A549 (cell line): Measurements from ENCODE around the gene CNTN5. TPM values are rescaled to one million over a fixed set of nuclear protein-coding genes. Genes with fewer than 3 reads are reported as not detected.

Experiments used
- ATAC-seq, 2 experiments: fragments of 200-7000 bp in 1 of 2; fragments of >200 bp in 1 of 2; cut with Nextera tagmentation in 1 of 2; cut with Tn5 transposase in 1 of 2; 3 replicates each; pipeline versions ENCODE4 v1.8.0 to v1.9.1; 2018 to 2020; ENCODE audit warnings: mild to moderate bottlenecking in 1 of 2, moderate library complexity in 1 of 2
- CTCF ChIA-PET: fragments of 300-600 bp; sonication (Branson Sonifier 250); formaldehyde crosslinking; extraction: SDS; loops from one replicate; lab custom pipeline; 2021; ENCODE audit warnings: antibody characterized with exemption, inconsistent platforms; lab: Yijun Ruan, JAX
- POLR2A ChIA-PET: fragments of 350-600 bp; formaldehyde crosslinking; extraction: SDS; loops from one replicate; lab custom pipeline; 2021; ENCODE audit warnings: antibody characterized with exemption, inconsistent platforms; lab: Yijun Ruan, JAX
- DNase-seq, 2 experiments: peaks; one replicate each; pipeline versions ENCODE4 v3.0.0 to v3.0.0-alpha.2; 2011 to 2016; ENCODE audit warnings: low read depth in 1 of 2, low spot score in 1 of 2
- FAIRE-seq: peaks from 2 replicates; lab custom pipeline; 2011; peaks lifted over from hg19 to GRCh38; lab: Jason Lieb, UNC
- H3K27ac ChIP-seq, 2 experiments: fragments of >200 bp; sonication (Bioruptor Twin); formaldehyde crosslinking; 3 replicates each; pipeline ENCODE4 v1.5.1; 2016 to 2017
- H3K4me1 ChIP-seq: fragments of >200 bp; sonication (Bioruptor Twin); formaldehyde crosslinking; 3 replicates; pipeline ENCODE4 v1.6.1; 2016
- H3K4me2 ChIP-seq: fragments of >200 bp; sonication (Bioruptor Twin); formaldehyde crosslinking; 3 replicates; pipeline ENCODE4 v1.6.1; 2016
- H3K4me3 ChIP-seq: fragments of >200 bp; sonication (Bioruptor Twin); formaldehyde crosslinking; 3 replicates; pipeline ENCODE4 v1.5.1; 2016
- H3K9me3 ChIP-seq: fragments of >200 bp; sonication (Bioruptor Twin); formaldehyde crosslinking; 3 replicates; pipeline ENCODE4 v1.6.1; 2016
- CBX2 ChIP-seq: fragments of 200-600 bp; sonication (generic); IDR thresholded peaks from 2 replicates; pipeline ENCODE4 v1.6.1; 2016; ENCODE audit warnings: low read depth, mild to moderate bottlenecking, borderline replicate concordance
- CHD2 ChIP-seq: fragments of 150-350 bp; IDR thresholded peaks from 2 replicates; pipeline ENCODE4 v1.6.1; 2014; ENCODE audit warnings: low read length; ENCODE audit not compliant: partially characterized antibody
- EHF ChIP-seq: fragments of 250-450 bp; sonication (Bioruptor Pico); IDR thresholded peaks from 2 replicates; pipeline ENCODE4 v1.5.0; 2020; ENCODE audit warnings: mild to moderate bottlenecking
- EP300 ChIP-seq, 2 experiments: fragments of >200 bp; sonication (Bioruptor Twin); formaldehyde crosslinking; IDR thresholded peaks; 2 replicates in 1 of 2; 3 replicates in 1 of 2; pipeline ENCODE4 v1.6.1; 2016 to 2017
- ESRRA ChIP-seq: fragments of 150-350 bp; IDR thresholded peaks from 2 replicates; pipeline ENCODE4 v1.6.1; 2014; ENCODE audit warnings: mild to moderate bottlenecking, low read length, borderline replicate concordance
- HEYL ChIP-seq: fragments of 250-450 bp; sonication (Bioruptor Pico); IDR thresholded peaks from 2 replicates; pipeline ENCODE4 v1.8.0; 2021; ENCODE audit warnings: mild to moderate bottlenecking, moderate library complexity
- HOXB5 ChIP-seq: fragments of 250-450 bp; sonication (Bioruptor Pico); IDR thresholded peaks from 2 replicates; pipeline ENCODE4 v1.5.0; 2020; ENCODE audit warnings: mild to moderate bottlenecking, moderate library complexity
- JUN ChIP-seq, 2 experiments: fragments of >200 bp; sonication (Bioruptor Twin); formaldehyde crosslinking; IDR thresholded peaks; 2 replicates in 1 of 2; 3 replicates in 1 of 2; pipeline ENCODE4 v1.6.1; 2016 to 2017
- JUNB ChIP-seq: fragments of >200 bp; sonication (Bioruptor Twin); formaldehyde crosslinking; IDR thresholded peaks from 2 replicates; pipeline ENCODE4 v1.6.1; 2016
- KDM1A ChIP-seq: fragments of 200-600 bp; sonication (generic); IDR thresholded peaks from 2 replicates; pipeline ENCODE4 v1.6.1; 2016; ENCODE audit warnings: low read depth, mild to moderate bottlenecking
- MAFK ChIP-seq: fragments of 450-650 bp; IDR thresholded peaks from 2 replicates; pipeline ENCODE4 v1.6.1; 2014; ENCODE audit not compliant: partially characterized antibody
- MAZ ChIP-seq: fragments of 150-350 bp; IDR thresholded peaks from 2 replicates; pipeline ENCODE4 v1.6.1; 2014; ENCODE audit warnings: antibody characterized with exemption, low read depth, low read length, borderline replicate concordance
- MYC ChIP-seq: IDR thresholded peaks from 2 replicates; pipeline ENCODE4 v1.6.1; 2012; ENCODE audit warnings: mild to moderate bottlenecking, inconsistent platforms, low read length, improper control_type of control experiment, borderline replicate concordance
- NFE2L2 ChIP-seq: fragments of 150-350 bp; conservative IDR thresholded peaks from 2 replicates; pipeline ENCODE4 v1.6.1; 2014; ENCODE audit warnings: low read length
- PHF8 ChIP-seq: fragments of 200-600 bp; sonication (generic); IDR thresholded peaks from 2 replicates; pipeline ENCODE4 v1.6.1; 2016; ENCODE audit warnings: low read depth, mild to moderate bottlenecking, antibody characterized with exemption, moderate library complexity, borderline replicate concordance
- POLR2AphosphoS2 ChIP-seq: conservative IDR thresholded peaks from 2 replicates; pipeline ENCODE4 v1.6.1; 2012; ENCODE audit warnings: low read length, improper control_type of control experiment, inconsistent platforms
- RAD21 ChIP-seq, 2 experiments: fragments of >200 bp in 1 of 2; sonication (Bioruptor Twin) in 1 of 2; formaldehyde crosslinking in 1 of 2; IDR thresholded peaks in 1 of 2; conservative IDR thresholded peaks in 1 of 2; 2 replicates in 1 of 2; 3 replicates in 1 of 2; pipeline ENCODE4 v1.6.1; 2012 to 2018; ENCODE audit warnings: inconsistent platforms in 1 of 2
- RCOR1 ChIP-seq: fragments of 150-350 bp; IDR thresholded peaks from 2 replicates; pipeline ENCODE4 v1.6.1; 2014; ENCODE audit warnings: antibody characterized with exemption, low read length, low read depth
- RFX5 ChIP-seq: fragments of 450-650 bp; IDR thresholded peaks from 2 replicates; pipeline ENCODE4 v1.7.1; 2014; ENCODE audit warnings: antibody characterized with exemption, mild to moderate bottlenecking, moderate library complexity
- SREBF2 ChIP-seq: fragments of 450-650 bp; IDR thresholded peaks from 2 replicates; pipeline ENCODE4 v1.6.1; 2014; ENCODE audit warnings: mild to moderate bottlenecking, moderate library complexity
- TFCP2L1 ChIP-seq: fragments of 250-450 bp; sonication (Bioruptor Pico); IDR thresholded peaks from 2 replicates; pipeline ENCODE4 v1.5.0; 2021; ENCODE audit warnings: mild to moderate bottlenecking
- TP53 ChIP-seq: fragments of 250-450 bp; sonication (Bioruptor Pico); IDR thresholded peaks from 2 replicates; pipeline ENCODE4 v1.5.0; 2021; ENCODE audit warnings: mild to moderate bottlenecking, moderate library complexity
- ZNF302 ChIP-seq: fragments of 250-450 bp; sonication (Bioruptor Pico); IDR thresholded peaks from 2 replicates; pipeline ENCODE4 v1.9.0; 2021; ENCODE audit warnings: inconsistent platforms, mild to moderate bottlenecking, moderate library complexity
- WGBS: methylation state at CpG from one replicate; pipeline ENCODE4 v1.1.6; 2017; ENCODE audit errors: missing lambda C conversion rate; 5-methylcytosine and 5-hydroxymethylcytosine counted together
- polyA plus RNA-seq, 4 experiments: library from polyadenylated mRNA; depleted of rRNA in 3 of 4; stranded (reverse); fragments of >200 nt; fragmentation: RNase III in 1 of 4; extraction: RNeasy Plus Mini Kit Qiagen cat#74134 plus additional on column Dnase treatment in 1 of 4; gene quantifications; 2 replicates in 3 of 4; 3 replicates in 1 of 4; pipeline ENCODE4 v1.2.3, GENCODE V29; 2011 to 2017
- TF ChIP-seq, protein P1 (sequence below): fragments of >200 bp; sonication (Bioruptor Twin); formaldehyde crosslinking; IDR thresholded peaks from 2 replicates; pipeline ENCODE4 v1.6.1; 2016
- TF ChIP-seq, protein P2 (sequence below): fragments of 250-450 bp; sonication (Bioruptor Pico); IDR thresholded peaks from 2 replicates; pipeline ENCODE4 v1.5.0; 2021; ENCODE audit warnings: mild to moderate bottlenecking, moderate library complexity, borderline replicate concordance
- TF ChIP-seq, protein P3 (sequence below): IDR thresholded peaks from 2 replicates; pipeline ENCODE4 v1.6.1; 2012; ENCODE audit warnings: low read depth, borderline replicate concordance

CNTN5 gene
- polyA plus RNA-seq, 2 of the 4 experiments (the other 2 are of a cell fraction), result 0.08 TPM; not detected in 1

DNA sequence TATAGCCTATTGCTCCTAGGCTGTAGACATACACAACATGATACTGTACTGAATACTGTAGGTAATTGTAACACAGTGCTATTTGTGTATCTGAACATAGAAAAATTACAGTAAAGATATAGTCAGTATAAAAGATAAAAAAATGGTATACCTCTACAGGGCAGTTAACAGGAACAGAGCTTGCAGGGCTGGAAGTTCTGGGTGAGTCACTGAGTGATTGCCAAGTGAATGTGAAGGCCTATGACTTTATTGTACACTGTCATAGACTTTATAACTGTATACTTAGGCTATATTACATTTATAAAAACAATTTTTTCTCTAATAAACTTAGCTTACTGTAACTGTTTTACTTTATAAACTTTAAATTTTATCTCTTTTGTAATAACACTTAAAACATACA lies 1334.0 kb downstream of the CNTN5 start:
- DNase-seq, result no peak
- FAIRE-seq, result no peak

DNA sequence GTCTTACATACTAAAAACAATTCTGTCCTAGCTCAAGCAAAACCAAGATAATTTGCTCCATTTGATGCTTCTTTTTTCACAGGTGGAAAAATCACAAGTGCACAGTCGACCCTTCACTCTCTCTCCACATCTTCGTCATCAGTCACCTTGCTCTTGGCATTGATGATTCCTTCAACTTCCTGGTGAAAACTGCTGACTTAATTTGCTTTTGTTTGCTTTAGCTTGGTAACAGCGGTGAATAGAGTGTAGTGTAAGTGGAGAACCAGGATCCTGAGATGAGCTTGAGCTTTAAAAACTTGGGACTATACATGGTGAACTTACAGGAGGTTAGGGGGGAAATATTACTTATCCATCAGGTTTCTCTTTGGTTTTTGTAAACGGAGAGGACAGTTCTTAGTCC lies 1335.3 kb downstream of the CNTN5 start:
- no peak overlapping the region for H3K4me3 ChIP-seq
- no peak for FAIRE-seq

More for the DNA sequence above, 1334.0 kb downstream of the CNTN5 start:
- CTCF ChIA-PET, result no interaction called here
- H3K4me1 ChIP-seq, result no peaks in the 10 kb centered on the region
- H3K4me2 ChIP-seq, result no peak overlapping the region
- POLR2A ChIA-PET, result no interaction called here
- H3K4me3 ChIP-seq, result no peak overlapping the region
- no peaks in the 10 kb centered on the region for H3K9me3 ChIP-seq
- TF ChIP-seq MAFK, result no peak
- no peak for TF ChIP-seq RFX5
- TF ChIP-seq HOXB5, result no peak
- no peak for TF ChIP-seq SREBF2
- no peak for TF ChIP-seq EHF (CRISPR knock-in tag)
- TF ChIP-seq, protein P1, sequence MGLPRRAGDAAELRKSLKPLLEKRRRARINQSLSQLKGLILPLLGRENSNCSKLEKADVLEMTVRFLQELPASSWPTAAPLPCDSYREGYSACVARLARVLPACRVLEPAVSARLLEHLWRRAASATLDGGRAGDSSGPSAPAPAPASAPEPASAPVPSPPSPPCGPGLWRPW, result no peak
- TF ChIP-seq JUN (IDR thresholded peaks at IDR 0.05), result no peak
- no peak for TF ChIP-seq MAZ
- TF ChIP-seq ESRRA, result no peak
- ATAC-seq, result no peak
- no peak overlapping the region for H3K27ac ChIP-seq

DNA sequence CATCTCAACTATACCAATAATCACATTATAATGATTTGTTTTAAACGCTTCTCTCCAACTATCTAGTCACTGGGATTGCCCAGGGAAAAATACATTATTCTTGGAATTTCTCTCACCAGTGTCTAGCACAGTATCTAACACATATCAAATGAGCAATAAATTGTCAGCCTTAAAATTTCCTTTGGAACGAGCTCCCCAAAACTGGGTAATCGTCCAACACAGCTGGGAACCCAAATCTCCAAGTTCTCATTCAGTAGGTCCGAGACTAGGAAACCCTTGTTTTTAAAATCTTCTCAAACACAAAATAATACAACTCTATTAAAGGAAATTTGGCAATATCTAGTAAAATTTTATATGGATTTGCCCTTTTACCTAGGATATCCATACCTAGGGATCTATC lies 1338.5 kb downstream of the CNTN5 start:
- DNase-seq (no peak), FAIRE-seq (no peak), ATAC-seq (no peak)
- ChIA-PET POLR2A (no interaction called here), CTCF (no interaction called here)
- no peak overlapping the region for H3K4me2 ChIP-seq
- no peak overlapping the region for H3K4me3 ChIP-seq
- H3K4me1 ChIP-seq, result no peaks in the 10 kb centered on the region
- H3K9me3 ChIP-seq, result no peaks in the 10 kb centered on the region
- TF ChIP-seq POLR2AphosphoS2 (no peak), EHF (CRISPR knock-in tag) (no peak), JUNB (no peak)
- TF ChIP-seq, protein P2, sequence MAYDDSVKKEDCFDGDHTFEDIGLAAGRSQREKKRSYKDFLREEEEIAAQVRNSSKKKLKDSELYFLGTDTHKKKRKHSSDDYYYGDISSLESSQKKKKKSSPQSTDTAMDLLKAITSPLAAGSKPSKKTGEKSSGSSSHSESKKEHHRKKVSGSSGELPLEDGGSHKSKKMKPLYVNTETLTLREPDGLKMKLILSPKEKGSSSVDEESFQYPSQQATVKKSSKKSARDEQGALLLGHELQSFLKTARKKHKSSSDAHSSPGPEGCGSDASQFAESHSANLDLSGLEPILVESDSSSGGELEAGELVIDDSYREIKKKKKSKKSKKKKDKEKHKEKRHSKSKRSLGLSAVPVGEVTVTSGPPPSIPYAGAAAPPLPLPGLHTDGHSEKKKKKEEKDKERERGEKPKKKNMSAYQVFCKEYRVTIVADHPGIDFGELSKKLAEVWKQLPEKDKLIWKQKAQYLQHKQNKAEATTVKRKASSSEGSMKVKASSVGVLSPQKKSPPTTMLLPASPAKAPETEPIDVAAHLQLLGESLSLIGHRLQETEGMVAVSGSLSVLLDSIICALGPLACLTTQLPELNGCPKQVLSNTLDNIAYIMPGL, result no peak
- 19% methylated on average over 4 of the region's 4 CpGs for WGBS
- no peak overlapping the region for H3K27ac ChIP-seq

More for the DNA sequence above, 1335.3 kb downstream of the CNTN5 start:
- Histone ChIP-seq H3K27ac (no peak overlapping the region), H3K4me1 (no peaks in the 10 kb centered on the region), H3K9me3 (no peaks in the 10 kb centered on the region), H3K4me2 (no peak overlapping the region)
- CTCF ChIA-PET, result no interaction called here
- POLR2A ChIA-PET, result no interaction called here
- 3% methylated on average over 4 of the region's 4 CpGs for WGBS
- ATAC-seq, result no peak
- TF ChIP-seq CHD2 (no peak), EP300 (IDR thresholded peaks at IDR 0.05) (no peak), RCOR1 (no peak), TFCP2L1 (CRISPR knock-in tag) (no peak), NFE2L2 (no peak), ZNF302 (CRISPR knock-in tag) (no peak), EHF (CRISPR knock-in tag) (no peak), JUN (IDR thresholded peaks at IDR 0.05) (no peak), ESRRA (no peak), SREBF2 (no peak), TP53 (CRISPR knock-in tag) (no peak), PHF8 (no peak), HEYL (CRISPR knock-in tag) (no peak), MAZ (no peak), RAD21 (conservative IDR thresholded peaks at IDR 0.05 in 1 of 2, IDR thresholded peaks at IDR 0.05 in 1 of 2) (no peak), CBX2 (no peak), KDM1A (no peak), MYC (no peak)
- TF ChIP-seq, protein P3, sequence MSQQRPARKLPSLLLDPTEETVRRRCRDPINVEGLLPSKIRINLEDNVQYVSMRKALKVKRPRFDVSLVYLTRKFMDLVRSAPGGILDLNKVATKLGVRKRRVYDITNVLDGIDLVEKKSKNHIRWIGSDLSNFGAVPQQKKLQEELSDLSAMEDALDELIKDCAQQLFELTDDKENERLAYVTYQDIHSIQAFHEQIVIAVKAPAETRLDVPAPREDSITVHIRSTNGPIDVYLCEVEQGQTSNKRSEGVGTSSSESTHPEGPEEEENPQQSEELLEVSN, result no peak
- no peak for DNase-seq
